DOHH2 (cell line): ENCODE data around the gene ANKRD39.
"Not testable (repeated sequence)": the region's sequence is repeated elsewhere in the genome, so short reads cannot be mapped to it uniquely, and the experiment has no call there.

Experiments used
- H3F3A ChIP-seq: fragments of 200-600 bp; sonication (generic), shearing (Covaris generic); 2 replicates; pipeline ENCODE4 v1.6.0; 2016; ENCODE audit warnings: antibody characterized with exemption, mild to moderate bottlenecking; ENCODE audit not compliant: control insufficient read depth, insufficient read depth
- H3K27ac ChIP-seq: fragments of 200-600 bp; sonication (generic); 2 replicates; pipeline ENCODE4 v1.5.1; 2014; ENCODE audit warnings: low read depth, mild to moderate bottlenecking, low read length, moderate library complexity
- H3K27me3 ChIP-seq: fragments of 200-600 bp; sonication (generic); 2 replicates; pipeline ENCODE4 v1.6.1; 2014; ENCODE audit warnings: mild to moderate bottlenecking, low read length, mixed read lengths; ENCODE audit not compliant: control insufficient read depth
- H3K36me3 ChIP-seq: fragments of 200-600 bp; sonication (generic); 2 replicates; pipeline ENCODE4 v1.6.1; 2014; ENCODE audit warnings: mild to moderate bottlenecking, low read length, moderate library complexity, mixed read lengths; ENCODE audit not compliant: control insufficient read depth
- H3K4me1 ChIP-seq: fragments of 200-600 bp; sonication (generic); 2 replicates; pipeline ENCODE4 v1.6.1; 2014; ENCODE audit warnings: mild to moderate bottlenecking, low read length, mixed read lengths; ENCODE audit not compliant: control insufficient read depth
- H3K4me2 ChIP-seq: fragments of 200-600 bp; sonication (generic); 2 replicates; pipeline ENCODE4 v1.6.0; 2014; ENCODE audit warnings: mild to moderate bottlenecking, low read length, moderate library complexity
- H3K4me3 ChIP-seq: fragments of 200-600 bp; sonication (generic); 2 replicates; pipeline ENCODE4 v1.5.1; 2014; ENCODE audit warnings: mild to moderate bottlenecking, low read length, mixed read lengths
- H3K79me2 ChIP-seq: fragments of 200-600 bp; sonication (generic); 2 replicates; pipeline ENCODE4 v1.6.1; 2014; ENCODE audit warnings: mild to moderate bottlenecking, low read length, mixed read lengths; ENCODE audit not compliant: control insufficient read depth
- H3K9me2 ChIP-seq: fragments of 200-600 bp; sonication (generic); replicated peaks from 2 replicates; pipeline ENCODE4 v1.6.1; 2014; ENCODE audit warnings: mild to moderate bottlenecking, low read length, mixed read lengths; ENCODE audit not compliant: control insufficient read depth
- H3K9me3 ChIP-seq: fragments of 200-600 bp; sonication (generic); 2 replicates; pipeline ENCODE4 v1.6.1; 2014; ENCODE audit warnings: antibody characterized with exemption, low read length, mixed read lengths; ENCODE audit not compliant: control insufficient read depth, insufficient read depth
- H4K20me1 ChIP-seq: fragments of 200-600 bp; sonication (generic); 2 replicates; pipeline ENCODE4 v1.6.0; 2014; ENCODE audit warnings: low read depth, mild to moderate bottlenecking, antibody characterized with exemption, low read length, moderate library complexity; ENCODE audit not compliant: control insufficient read depth, insufficient read depth
- CTCF ChIP-seq: fragments of 200-600 bp; sonication (generic); IDR thresholded peaks from one replicate; pipeline ENCODE4 v1.5.1; 2014; ENCODE audit warnings: antibody characterized with exemption, mild to moderate bottlenecking, low read depth, low read length; ENCODE audit not compliant: poor library complexity, severe bottlenecking
- EZH2phosphoT487 ChIP-seq: fragments of 200-600 bp; sonication (generic); IDR thresholded peaks from 2 replicates; pipeline ENCODE4 v1.6.1; 2017; ENCODE audit warnings: borderline replicate concordance, mild to moderate bottlenecking, antibody characterized with exemption, low read length, moderate library complexity, mixed read lengths

Gene ANKRD39

DNA sequence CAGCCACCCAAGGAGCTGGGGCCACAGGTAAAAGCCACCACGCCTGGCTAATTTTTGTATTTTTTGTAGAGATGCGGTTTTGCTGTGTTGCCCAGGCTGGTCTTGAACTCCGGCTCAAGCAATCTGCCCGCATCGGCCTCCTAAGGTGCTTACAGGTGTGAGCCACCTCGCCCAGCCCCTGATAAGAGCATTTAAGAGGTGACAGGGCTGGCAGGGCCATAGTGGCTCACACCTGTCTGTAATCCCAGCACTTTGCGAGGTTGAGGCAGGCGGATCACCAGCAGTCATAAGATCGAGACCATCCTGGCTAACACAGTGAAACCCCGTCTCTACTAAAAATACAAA lies 50.7 kb downstream of the ANKRD39 start:
- Histone ChIP-seq H3K4me1 (peaks cover 51% of the 10 kb centered on the region), H3F3A (peaks cover 12% of the 10 kb centered on the region), H3K27ac (peak overlapping the region; percentile 81), H3K36me3 (no peaks in the 10 kb centered on the region; the same call in 1 of the 2 replicates), H3K27me3 (no peaks in the 10 kb centered on the region), H3K9me3 (no peaks in the 10 kb centered on the region), H3K9me2 (no peaks in the 10 kb centered on the region), H3K79me2 (no peaks in the 10 kb centered on the region), H3K4me2 (peak overlapping the region; percentile 72), H4K20me1 (no peaks in the 10 kb centered on the region), H3K4me3 (peak overlapping the region; percentile 46)
- TF ChIP-seq CTCF = no peak
- TF ChIP-seq EZH2phosphoT487 = no peak

DNA sequence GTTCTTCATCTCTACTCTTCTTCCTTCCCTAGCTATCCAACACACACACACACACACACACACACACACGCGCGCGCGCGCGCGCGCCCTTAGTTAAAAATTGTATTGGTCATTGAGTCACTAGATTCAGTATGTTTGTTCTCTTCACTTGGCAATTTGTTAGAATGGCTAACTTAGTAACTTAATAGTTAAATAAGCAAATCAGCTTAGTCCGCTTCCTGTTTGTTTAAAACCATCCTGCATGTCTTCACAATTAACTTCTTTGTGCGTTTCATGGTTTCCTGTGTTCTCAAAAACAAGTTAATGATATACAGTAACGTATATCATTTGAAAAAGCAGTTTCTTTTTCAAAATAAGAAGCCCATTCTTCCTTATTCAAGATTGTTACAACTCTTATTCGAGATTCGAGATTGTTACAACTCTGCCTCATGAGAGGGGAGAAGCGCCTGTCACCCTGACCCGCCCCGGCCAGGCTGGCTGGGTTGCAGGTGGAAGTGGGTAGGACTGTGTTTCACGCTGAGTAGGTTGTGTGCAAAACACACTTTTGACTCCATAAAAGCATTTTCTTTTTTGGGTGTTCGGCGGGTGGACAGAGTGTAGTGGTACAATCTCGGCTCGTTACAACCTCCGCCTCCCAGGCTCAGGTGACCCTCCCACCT lies 51.2 kb downstream of the ANKRD39 start:
- Histone ChIP-seq H3K9me2 (no peaks in the 10 kb centered on the region), H3F3A (peaks cover 12% of the 10 kb centered on the region), H3K27ac (peak overlapping the region; percentile 81), H3K79me2 (no peaks in the 10 kb centered on the region), H4K20me1 (no peaks in the 10 kb centered on the region), H3K27me3 (no peaks in the 10 kb centered on the region), H3K9me3 (no peaks in the 10 kb centered on the region), H3K36me3 (peaks cover 4% of the 10 kb centered on the region), H3K4me2 (peak overlapping the region; percentile 72), H3K4me1 (peaks cover 51% of the 10 kb centered on the region), H3K4me3 (peak overlapping the region; percentile 46)
- no peak for TF ChIP-seq CTCF

GRCh38 chr2:96805946-96806345 lies 51.9 kb downstream of the ANKRD39 start:
- H3K27me3 ChIP-seq, H4K20me1 ChIP-seq, H3K9me2 ChIP-seq, H3K79me2 ChIP-seq, H3K9me3 ChIP-seq, H3K36me3 ChIP-seq: not testable (repeated sequence)
- Histone ChIP-seq H3K4me1 (peaks cover 51% of the 10 kb centered on the region), H3K27ac (peak overlapping the region; percentile 81), H3K4me3 (peak overlapping the region; percentile 46), H3F3A (peaks cover 12% of the 10 kb centered on the region), H3K4me2 (peak overlapping the region; percentile 72)

- H3K4me3 ChIP-seq = no peak overlapping the region
- TF ChIP-seq EZH2phosphoT487 (no peak), CTCF (no peak)
- H3K4me1 ChIP-seq = peaks cover 54% of the 10 kb centered on the region
- H3F3A ChIP-seq = peaks cover 12% of the 10 kb centered on the region
- no peaks in the 10 kb centered on the region for H3K9me3 ChIP-seq
- H3K27me3 ChIP-seq = no peaks in the 10 kb centered on the region
- H3K27ac ChIP-seq = no peak overlapping the region
- peaks cover 9% of the 10 kb centered on the region for H3K36me3 ChIP-seq
- H3K79me2 ChIP-seq = no peaks in the 10 kb centered on the region
- no peaks in the 10 kb centered on the region for H3K9me2 ChIP-seq
- no peaks in the 10 kb centered on the region for H4K20me1 ChIP-seq
- H3K4me2 ChIP-seq = no peak overlapping the region
Measured at GRCh38 chr2:96804986-96805385, 52.8 kb downstream of the ANKRD39 start.
